ENCODE measurements around the gene EPHA6. TPM values are rescaled to one million over a fixed set of nuclear protein-coding genes. Genes with fewer than 3 reads are reported as not detected.

Gene EPHA6
- total RNA-seq, 1 donor from 2014 or later, result 0.11 TPM

DNA sequence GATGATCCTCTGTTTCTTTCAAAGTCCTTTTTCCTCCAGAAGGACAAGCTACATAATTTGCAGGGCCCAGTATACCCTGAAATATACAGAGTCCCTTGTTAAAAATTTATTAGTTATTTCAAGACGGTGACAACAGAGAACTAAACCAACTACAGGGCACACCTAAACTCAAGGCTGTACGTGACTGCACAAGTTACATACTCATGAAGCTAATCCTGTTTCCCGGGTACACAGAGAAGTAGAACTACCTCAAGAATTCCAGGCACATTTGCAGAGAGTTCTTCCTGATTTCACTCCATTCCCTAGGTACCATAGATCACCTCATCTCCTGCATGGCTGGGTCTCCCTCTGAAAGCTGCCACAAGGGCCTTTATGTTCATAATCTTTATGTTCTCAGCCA is 670.8 kb downstream of the EPHA6 start:
- Histone ChIP-seq H3K36me3 (no peaks in the 10 kb centered on the region), H3K4me2 (no peak overlapping the region), H3K9me3 (ENCODE audit: low read depth) (no peaks in the 10 kb centered on the region), H3K9ac (no peak overlapping the region), H4K20me1 (ENCODE audit: low read depth) (no peaks in the 10 kb centered on the region), H3K27ac (no peak overlapping the region), H3K4me1 (no peaks in the 10 kb centered on the region), H3F3A (ENCODE audit: low read depth) (no peaks in the 10 kb centered on the region), H3K79me2 (ENCODE audit: low read depth) (no peaks in the 10 kb centered on the region), H3K27me3 (no peaks in the 10 kb centered on the region), H2AFZ (replicated peaks) (no peak overlapping the region), H3K4me3 (no peak overlapping the region)
- TF ChIP-seq, protein P1, sequence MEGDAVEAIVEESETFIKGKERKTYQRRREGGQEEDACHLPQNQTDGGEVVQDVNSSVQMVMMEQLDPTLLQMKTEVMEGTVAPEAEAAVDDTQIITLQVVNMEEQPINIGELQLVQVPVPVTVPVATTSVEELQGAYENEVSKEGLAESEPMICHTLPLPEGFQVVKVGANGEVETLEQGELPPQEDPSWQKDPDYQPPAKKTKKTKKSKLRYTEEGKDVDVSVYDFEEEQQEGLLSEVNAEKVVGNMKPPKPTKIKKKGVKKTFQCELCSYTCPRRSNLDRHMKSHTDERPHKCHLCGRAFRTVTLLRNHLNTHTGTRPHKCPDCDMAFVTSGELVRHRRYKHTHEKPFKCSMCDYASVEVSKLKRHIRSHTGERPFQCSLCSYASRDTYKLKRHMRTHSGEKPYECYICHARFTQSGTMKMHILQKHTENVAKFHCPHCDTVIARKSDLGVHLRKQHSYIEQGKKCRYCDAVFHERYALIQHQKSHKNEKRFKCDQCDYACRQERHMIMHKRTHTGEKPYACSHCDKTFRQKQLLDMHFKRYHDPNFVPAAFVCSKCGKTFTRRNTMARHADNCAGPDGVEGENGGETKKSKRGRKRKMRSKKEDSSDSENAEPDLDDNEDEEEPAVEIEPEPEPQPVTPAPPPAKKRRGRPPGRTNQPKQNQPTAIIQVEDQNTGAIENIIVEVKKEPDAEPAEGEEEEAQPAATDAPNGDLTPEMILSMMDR (IDR thresholded peaks at IDR 0.05), result no peak
- TF ChIP-seq EZH2phosphoT487 (IDR thresholded peaks at IDR 0.05) (no peak), EZH2 (IDR thresholded peaks at IDR 0.05) (no peak)
- no peak for DNase-seq (ENCODE audit: low spot score)
- Mint-ChIP-seq H3K27ac (no peak overlapping the region), H3K9me3 (no peaks in the 10 kb centered on the region), H3K36me3 (no peaks in the 10 kb centered on the region), H3K4me1 (peaks cover 3% of the 10 kb centered on the region), H3K27me3 (ENCODE audit: insufficient read depth, low read depth) (no peaks in the 10 kb centered on the region), H3K4me3 (no peak overlapping the region)

DNA sequence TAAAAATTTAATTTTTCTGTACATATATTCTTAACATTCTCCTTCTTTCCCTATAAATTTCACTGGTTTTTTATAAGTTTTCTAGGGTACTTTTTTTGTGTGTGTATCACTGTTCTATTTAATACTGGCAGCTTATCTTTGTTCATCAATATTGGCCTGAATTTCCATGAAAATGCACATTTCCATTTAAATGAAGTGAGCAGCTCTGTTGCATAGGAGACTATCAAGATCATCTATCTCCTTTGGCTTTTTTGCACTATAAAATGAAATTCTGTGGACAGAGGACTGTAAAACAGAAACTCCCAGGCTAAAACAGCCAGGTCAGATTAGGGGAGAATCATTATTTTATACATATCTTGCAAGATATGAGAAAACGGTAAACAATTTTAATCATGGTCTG is 673.2 kb downstream of the EPHA6 start:
- Mint-ChIP-seq H3K9me3 (no peaks in the 10 kb centered on the region), H3K4me1 (peaks cover 3% of the 10 kb centered on the region), H3K27ac (no peak overlapping the region), H3K36me3 (no peaks in the 10 kb centered on the region), H3K4me3 (no peak overlapping the region), H3K27me3 (ENCODE audit: insufficient read depth, low read depth) (no peaks in the 10 kb centered on the region)
- no peak overlapping the region for H3K4me3 ChIP-seq
- H3K27ac ChIP-seq, result no peak overlapping the region
- TF ChIP-seq, protein P1 (IDR thresholded peaks at IDR 0.05), result no peak
- TF ChIP-seq EZH2phosphoT487 (IDR thresholded peaks at IDR 0.05), result no peak
- TF ChIP-seq EZH2 (IDR thresholded peaks at IDR 0.05), result no peak
- H3K9me3 ChIP-seq (ENCODE audit: low read depth), result no peaks in the 10 kb centered on the region
- H3K27me3 ChIP-seq, result no peaks in the 10 kb centered on the region
- H3K4me2 ChIP-seq, result no peak overlapping the region
- H3K4me1 ChIP-seq, result no peaks in the 10 kb centered on the region
- no peaks in the 10 kb centered on the region for H3K36me3 ChIP-seq
- no peaks in the 10 kb centered on the region for H4K20me1 ChIP-seq (ENCODE audit: low read depth)
- no peak for DNase-seq (ENCODE audit: low spot score)
- H3K79me2 ChIP-seq (ENCODE audit: low read depth), result no peaks in the 10 kb centered on the region
- no peak overlapping the region for H3K9ac ChIP-seq
- no peaks in the 10 kb centered on the region for H3F3A ChIP-seq (ENCODE audit: low read depth)
- H2AFZ ChIP-seq (replicated peaks), result no peak overlapping the region

GRCh38 chr3:97488741-97489140 is 674.3 kb downstream of the EPHA6 start:
- no peak overlapping the region for H2AFZ ChIP-seq (replicated peaks)
- H3K9me3 ChIP-seq (ENCODE audit: low read depth), result no peaks in the 10 kb centered on the region
- peaks cover 3% of the 10 kb centered on the region for H3K4me1 Mint-ChIP-seq
- no peaks in the 10 kb centered on the region for H3K4me1 ChIP-seq
- H3K27ac ChIP-seq, result no peak overlapping the region
- H4K20me1 ChIP-seq (ENCODE audit: low read depth), result no peaks in the 10 kb centered on the region
- H3K9ac ChIP-seq, result no peak overlapping the region
- TF ChIP-seq, protein P1 (IDR thresholded peaks at IDR 0.05), result no peak
- no peak for TF ChIP-seq EZH2phosphoT487 (IDR thresholded peaks at IDR 0.05)
- TF ChIP-seq EZH2 (IDR thresholded peaks at IDR 0.05), result no peak
- no peak overlapping the region for H3K4me2 ChIP-seq
- H3K27me3 Mint-ChIP-seq (ENCODE audit: insufficient read depth, low read depth), result no peaks in the 10 kb centered on the region
- H3K27me3 ChIP-seq, result no peaks in the 10 kb centered on the region
- H3K79me2 ChIP-seq (ENCODE audit: low read depth), result no peaks in the 10 kb centered on the region
- no peak overlapping the region for H3K4me3 Mint-ChIP-seq
- H3K9me3 Mint-ChIP-seq, result no peaks in the 10 kb centered on the region
- no peaks in the 10 kb centered on the region for H3F3A ChIP-seq (ENCODE audit: low read depth)
- DNase-seq (ENCODE audit: low spot score), result no peak
- H3K4me3 ChIP-seq, result no peak overlapping the region
- H3K27ac Mint-ChIP-seq, result no peak overlapping the region
- no peaks in the 10 kb centered on the region for H3K36me3 Mint-ChIP-seq
- no peaks in the 10 kb centered on the region for H3K36me3 ChIP-seq

All from neural progenitor cell (in vitro differentiated cells).